NCI-H1092 (cell line): ENCODE results near the gene GUCY1A2.

Experiments
- DNase-seq: peaks from one replicate; lab custom pipeline; 2025; lab: John Stamatoyannopoulos, UW

GUCY1A2 gene

GRCh38 chr11:106998916-106999188 is 19.4 kb downstream of the GUCY1A2 start:
- no peak for DNase-seq

- no peak for DNase-seq
Measured at GRCh38 chr11:106998116-106998915, 20.0 kb downstream of the GUCY1A2 start.

- DNase-seq: no peak
Measured at GRCh38 chr11:106997227-106997626, 21.0 kb downstream of the GUCY1A2 start.

GRCh38 chr11:106996691-106997090 is 21.6 kb downstream of the GUCY1A2 start:
- no peak for DNase-seq

GRCh38 chr11:106990331-106990730 is 27.9 kb downstream of the GUCY1A2 start:
- no peak for DNase-seq

- no peak for DNase-seq
Measured at GRCh38 chr11:106989078-106989455, 29.2 kb downstream of the GUCY1A2 start.

- no peak for DNase-seq
Measured at GRCh38 chr11:106988151-106989077, 29.9 kb downstream of the GUCY1A2 start.

- DNase-seq: no peak
Measured at GRCh38 chr11:106986673-106987072, 31.6 kb downstream of the GUCY1A2 start.

- no peak for DNase-seq
Measured at GRCh38 chr11:106986261-106986660, 32.0 kb downstream of the GUCY1A2 start.

- DNase-seq: no peak
Measured at GRCh38 chr11:106983991-106984390, 34.3 kb downstream of the GUCY1A2 start.

- no peak for DNase-seq
Measured at GRCh38 chr11:106983261-106983660, 35.0 kb downstream of the GUCY1A2 start.

- DNase-seq: no peak
Measured at GRCh38 chr11:106974831-106975230, 43.4 kb downstream of the GUCY1A2 start.

- DNase-seq: no peak
Measured at GRCh38 chr11:106971864-106972263, 46.4 kb downstream of the GUCY1A2 start.

GRCh38 chr11:106969644-106970355 is 48.5 kb downstream of the GUCY1A2 start:
- no peak for DNase-seq

- no peak for DNase-seq
Measured at GRCh38 chr11:106962995-106963394, 55.3 kb downstream of the GUCY1A2 start.

GRCh38 chr11:106961518-106961917 is 56.8 kb downstream of the GUCY1A2 start:
- no peak for DNase-seq

GRCh38 chr11:106961048-106961447 is 57.2 kb downstream of the GUCY1A2 start:
- no peak for DNase-seq

- no peak for DNase-seq
Measured at GRCh38 chr11:106959800-106960199, 58.5 kb downstream of the GUCY1A2 start.

GRCh38 chr11:106959386-106959785 is 58.9 kb downstream of the GUCY1A2 start:
- DNase-seq: no peak

- no peak for DNase-seq
Measured at GRCh38 chr11:106958517-106959248, 59.6 kb downstream of the GUCY1A2 start.

GRCh38 chr11:106957030-106957482 is 61.2 kb downstream of the GUCY1A2 start:
- DNase-seq: no peak

GRCh38 chr11:106950067-106950491 is 68.2 kb downstream of the GUCY1A2 start:
- no peak for DNase-seq
